Measurements from ENCODE around the gene CRYBA2.

GRCh38 chr2:219016721-219017120, 23.5 kb upstream of the CRYBA2 start:
- TF ChIP-seq CTCF (IDR thresholded peaks at IDR 0.05) = no peak
- TF ChIP-seq POLR2A (IDR thresholded peaks at IDR 0.05) = no peak
- no peak for TF ChIP-seq EP300 (IDR thresholded peaks at IDR 0.05; ENCODE audit: low read depth)
- no peak for TF ChIP-seq POLR2AphosphoS5 (IDR thresholded peaks at IDR 0.05)
